GM23338 (cell line): ENCODE data around the gene SPDYE1.
"Not testable (repeated sequence)": the region's sequence is repeated elsewhere in the genome, so short reads cannot be mapped to it uniquely, and the experiment has no call there.

Experiments
- EZH2phosphoT487 ChIP-seq: fragments of 200-600 bp; sonication (generic); IDR thresholded peaks from one replicate; pipeline ENCODE4 v1.8.1; 2018; ENCODE audit warnings: antibody characterized with exemption; ENCODE audit not compliant: unreplicated experiment
- TF ChIP-seq, protein P1 (sequence below): IDR thresholded peaks from 2 replicates; pipeline ENCODE4 v1.6.1; 2016; ENCODE audit warnings: antibody characterized with exemption
- TF ChIP-seq, protein P2 (sequence below), 2 experiments: fragments of 200-600 bp in 1 of 2; sonication (generic) in 1 of 2; conservative IDR thresholded peaks; 2 replicates each; pipeline versions ENCODE4 v1.5.1 to v1.6.1; 2016 to 2017; ENCODE audit warnings: antibody characterized with exemption in 2 of 2, low read depth in 2 of 2, mild to moderate bottlenecking in 2 of 2, moderate library complexity in 1 of 2

DNA sequence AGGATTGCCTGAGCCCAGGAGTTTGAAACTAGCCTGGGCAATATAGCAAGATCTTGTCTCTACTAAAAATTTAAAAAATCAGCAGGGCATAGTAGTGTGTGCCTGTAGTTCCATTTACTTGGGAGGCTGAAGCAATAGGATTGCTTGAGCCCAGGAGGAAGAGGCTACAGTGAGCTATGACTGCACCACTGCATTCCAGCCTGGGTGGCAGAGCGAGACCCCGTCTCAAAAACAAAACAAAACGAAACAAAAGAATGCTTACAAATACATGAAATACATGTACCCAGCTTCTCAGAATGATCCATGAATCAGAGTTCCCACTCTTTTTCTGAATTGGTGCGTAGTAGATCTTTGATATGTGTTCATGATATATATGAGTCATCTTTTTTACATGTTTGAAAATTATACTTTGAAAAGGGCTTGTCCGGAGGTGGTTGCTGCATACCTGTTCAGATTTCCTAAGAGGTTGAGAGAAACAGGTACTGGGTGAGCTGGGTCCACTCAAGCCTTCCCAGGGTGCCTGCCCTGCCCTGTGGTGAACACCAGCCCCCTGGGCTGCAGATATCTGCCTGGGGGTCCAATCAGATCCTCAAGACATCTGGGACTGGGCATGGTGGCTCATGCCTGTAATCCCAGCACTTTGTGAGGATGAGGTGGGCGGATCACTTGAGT lies 25.2 kb downstream of the SPDYE1 start:
- TF ChIP-seq, protein P1, sequence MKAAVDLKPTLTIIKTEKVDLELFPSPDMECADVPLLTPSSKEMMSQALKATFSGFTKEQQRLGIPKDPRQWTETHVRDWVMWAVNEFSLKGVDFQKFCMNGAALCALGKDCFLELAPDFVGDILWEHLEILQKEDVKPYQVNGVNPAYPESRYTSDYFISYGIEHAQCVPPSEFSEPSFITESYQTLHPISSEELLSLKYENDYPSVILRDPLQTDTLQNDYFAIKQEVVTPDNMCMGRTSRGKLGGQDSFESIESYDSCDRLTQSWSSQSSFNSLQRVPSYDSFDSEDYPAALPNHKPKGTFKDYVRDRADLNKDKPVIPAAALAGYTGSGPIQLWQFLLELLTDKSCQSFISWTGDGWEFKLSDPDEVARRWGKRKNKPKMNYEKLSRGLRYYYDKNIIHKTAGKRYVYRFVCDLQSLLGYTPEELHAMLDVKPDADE = not testable (repeated sequence)
- TF ChIP-seq, protein P2, sequence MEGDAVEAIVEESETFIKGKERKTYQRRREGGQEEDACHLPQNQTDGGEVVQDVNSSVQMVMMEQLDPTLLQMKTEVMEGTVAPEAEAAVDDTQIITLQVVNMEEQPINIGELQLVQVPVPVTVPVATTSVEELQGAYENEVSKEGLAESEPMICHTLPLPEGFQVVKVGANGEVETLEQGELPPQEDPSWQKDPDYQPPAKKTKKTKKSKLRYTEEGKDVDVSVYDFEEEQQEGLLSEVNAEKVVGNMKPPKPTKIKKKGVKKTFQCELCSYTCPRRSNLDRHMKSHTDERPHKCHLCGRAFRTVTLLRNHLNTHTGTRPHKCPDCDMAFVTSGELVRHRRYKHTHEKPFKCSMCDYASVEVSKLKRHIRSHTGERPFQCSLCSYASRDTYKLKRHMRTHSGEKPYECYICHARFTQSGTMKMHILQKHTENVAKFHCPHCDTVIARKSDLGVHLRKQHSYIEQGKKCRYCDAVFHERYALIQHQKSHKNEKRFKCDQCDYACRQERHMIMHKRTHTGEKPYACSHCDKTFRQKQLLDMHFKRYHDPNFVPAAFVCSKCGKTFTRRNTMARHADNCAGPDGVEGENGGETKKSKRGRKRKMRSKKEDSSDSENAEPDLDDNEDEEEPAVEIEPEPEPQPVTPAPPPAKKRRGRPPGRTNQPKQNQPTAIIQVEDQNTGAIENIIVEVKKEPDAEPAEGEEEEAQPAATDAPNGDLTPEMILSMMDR (conservative IDR thresholded peaks at IDR 0.05; ENCODE audit: low read depth in 2 of 2) = not testable (repeated sequence)
- TF ChIP-seq EZH2phosphoT487 = not testable (repeated sequence)
